ENCODE data around the gene BRINP3.

DNA sequence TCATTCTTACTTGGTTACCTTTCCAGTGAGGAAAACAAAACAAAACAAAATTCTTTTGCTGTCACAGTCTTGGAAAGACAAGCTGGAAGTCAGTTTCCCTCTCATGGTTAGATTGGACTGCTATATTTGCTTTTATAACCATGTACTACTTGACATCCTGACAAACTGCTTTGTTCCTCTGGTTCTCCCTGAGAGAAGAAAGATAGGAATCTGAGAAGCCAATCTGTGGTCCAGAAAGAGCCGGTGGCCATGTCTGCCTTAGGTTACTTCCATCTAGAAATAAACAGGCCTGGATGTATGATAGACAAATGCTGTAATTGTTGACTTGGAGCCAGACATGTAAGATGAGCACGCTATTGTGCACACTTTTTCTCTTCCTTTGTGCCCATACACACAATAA is 330.0 kb downstream of the BRINP3 start:
- TF ChIP-seq, protein P1, sequence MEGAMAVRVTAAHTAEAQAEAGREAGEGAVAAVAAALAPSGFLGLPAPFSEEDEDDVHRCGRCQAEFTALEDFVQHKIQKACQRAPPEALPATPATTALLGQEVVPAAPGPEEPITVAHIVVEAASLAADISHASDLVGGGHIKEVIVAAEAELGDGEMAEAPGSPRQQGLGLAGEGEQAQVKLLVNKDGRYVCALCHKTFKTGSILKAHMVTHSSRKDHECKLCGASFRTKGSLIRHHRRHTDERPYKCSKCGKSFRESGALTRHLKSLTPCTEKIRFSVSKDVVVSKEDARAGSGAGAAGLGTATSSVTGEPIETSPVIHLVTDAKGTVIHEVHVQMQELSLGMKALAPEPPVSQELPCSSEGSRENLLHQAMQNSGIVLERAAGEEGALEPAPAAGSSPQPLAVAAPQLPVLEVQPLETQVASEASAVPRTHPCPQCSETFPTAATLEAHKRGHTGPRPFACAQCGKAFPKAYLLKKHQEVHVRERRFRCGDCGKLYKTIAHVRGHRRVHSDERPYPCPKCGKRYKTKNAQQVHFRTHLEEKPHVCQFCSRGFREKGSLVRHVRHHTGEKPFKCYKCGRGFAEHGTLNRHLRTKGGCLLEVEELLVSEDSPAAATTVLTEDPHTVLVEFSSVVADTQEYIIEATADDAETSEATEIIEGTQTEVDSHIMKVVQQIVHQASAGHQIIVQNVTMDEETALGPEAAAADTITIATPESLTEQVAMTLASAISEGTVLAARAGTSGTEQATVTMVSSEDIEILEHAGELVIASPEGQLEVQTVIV (CRISPR knock-in tag; IDR thresholded peaks at IDR 0.05; ENCODE audit: borderline replicate concordance) = no peak
- TF ChIP-seq NCOA4 (IDR thresholded peaks at IDR 0.05; ENCODE audit: partially characterized antibody) (no peak), ZBTB17 (CRISPR knock-in tag; IDR thresholded peaks at IDR 0.05) (no peak), U2AF2 (optimal IDR thresholded peaks at IDR 0.05; ENCODE audit: low read depth, low read length) (no peak), POLR2AphosphoS5 (IDR thresholded peaks at IDR 0.05; ENCODE audit: control insufficient read depth, insufficient read depth, low read depth, low read length) (no peak), NONO (IDR thresholded peaks at IDR 0.05; ENCODE audit: low read depth in 2 of 2, low read length in 1 of 2) (no peak), ARNT (IDR thresholded peaks at IDR 0.05) (no peak), EZH2 (IDR thresholded peaks at IDR 0.05; ENCODE audit: borderline replicate concordance, low read depth, low read length) (no peak), HDAC2 (IDR thresholded peaks at IDR 0.05) (no peak)
- TF ChIP-seq, protein P2, sequence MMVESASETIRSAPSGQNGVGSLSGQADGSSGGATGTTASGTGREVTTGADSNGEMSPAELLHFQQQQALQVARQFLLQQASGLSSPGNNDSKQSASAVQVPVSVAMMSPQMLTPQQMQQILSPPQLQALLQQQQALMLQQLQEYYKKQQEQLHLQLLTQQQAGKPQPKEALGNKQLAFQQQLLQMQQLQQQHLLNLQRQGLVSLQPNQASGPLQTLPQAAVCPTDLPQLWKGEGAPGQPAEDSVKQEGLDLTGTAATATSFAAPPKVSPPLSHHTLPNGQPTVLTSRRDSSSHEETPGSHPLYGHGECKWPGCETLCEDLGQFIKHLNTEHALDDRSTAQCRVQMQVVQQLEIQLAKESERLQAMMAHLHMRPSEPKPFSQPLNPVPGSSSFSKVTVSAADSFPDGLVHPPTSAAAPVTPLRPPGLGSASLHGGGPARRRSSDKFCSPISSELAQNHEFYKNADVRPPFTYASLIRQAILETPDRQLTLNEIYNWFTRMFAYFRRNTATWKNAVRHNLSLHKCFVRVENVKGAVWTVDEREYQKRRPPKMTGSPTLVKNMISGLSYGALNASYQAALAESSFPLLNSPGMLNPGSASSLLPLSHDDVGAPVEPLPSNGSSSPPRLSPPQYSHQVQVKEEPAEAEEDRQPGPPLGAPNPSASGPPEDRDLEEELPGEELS (CRISPR knock-in tag; IDR thresholded peaks at IDR 0.05; ENCODE audit: borderline replicate concordance) = no peak
- TF ChIP-seq, protein P3, sequence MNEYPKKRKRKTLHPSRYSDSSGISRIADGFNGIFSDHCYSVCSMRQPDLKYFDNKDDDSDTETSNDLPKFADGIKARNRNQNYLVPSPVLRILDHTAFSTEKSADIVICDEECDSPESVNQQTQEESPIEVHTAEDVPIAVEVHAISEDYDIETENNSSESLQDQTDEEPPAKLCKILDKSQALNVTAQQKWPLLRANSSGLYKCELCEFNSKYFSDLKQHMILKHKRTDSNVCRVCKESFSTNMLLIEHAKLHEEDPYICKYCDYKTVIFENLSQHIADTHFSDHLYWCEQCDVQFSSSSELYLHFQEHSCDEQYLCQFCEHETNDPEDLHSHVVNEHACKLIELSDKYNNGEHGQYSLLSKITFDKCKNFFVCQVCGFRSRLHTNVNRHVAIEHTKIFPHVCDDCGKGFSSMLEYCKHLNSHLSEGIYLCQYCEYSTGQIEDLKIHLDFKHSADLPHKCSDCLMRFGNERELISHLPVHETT (CRISPR knock-in tag; conservative IDR thresholded peaks at IDR 0.05 in 1 of 2, IDR thresholded peaks at IDR 0.05 in 1 of 2) = no peak
- TF ChIP-seq, protein P4, sequence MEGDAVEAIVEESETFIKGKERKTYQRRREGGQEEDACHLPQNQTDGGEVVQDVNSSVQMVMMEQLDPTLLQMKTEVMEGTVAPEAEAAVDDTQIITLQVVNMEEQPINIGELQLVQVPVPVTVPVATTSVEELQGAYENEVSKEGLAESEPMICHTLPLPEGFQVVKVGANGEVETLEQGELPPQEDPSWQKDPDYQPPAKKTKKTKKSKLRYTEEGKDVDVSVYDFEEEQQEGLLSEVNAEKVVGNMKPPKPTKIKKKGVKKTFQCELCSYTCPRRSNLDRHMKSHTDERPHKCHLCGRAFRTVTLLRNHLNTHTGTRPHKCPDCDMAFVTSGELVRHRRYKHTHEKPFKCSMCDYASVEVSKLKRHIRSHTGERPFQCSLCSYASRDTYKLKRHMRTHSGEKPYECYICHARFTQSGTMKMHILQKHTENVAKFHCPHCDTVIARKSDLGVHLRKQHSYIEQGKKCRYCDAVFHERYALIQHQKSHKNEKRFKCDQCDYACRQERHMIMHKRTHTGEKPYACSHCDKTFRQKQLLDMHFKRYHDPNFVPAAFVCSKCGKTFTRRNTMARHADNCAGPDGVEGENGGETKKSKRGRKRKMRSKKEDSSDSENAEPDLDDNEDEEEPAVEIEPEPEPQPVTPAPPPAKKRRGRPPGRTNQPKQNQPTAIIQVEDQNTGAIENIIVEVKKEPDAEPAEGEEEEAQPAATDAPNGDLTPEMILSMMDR (IDR thresholded peaks at IDR 0.05 in 2 of 3, conservative IDR thresholded peaks at IDR 0.05 in 1 of 3; ENCODE audit: insufficient read depth in 2 of 3, low read depth in 1 of 3, low read length in 3 of 3) = no peak
- TF ChIP-seq, protein P5, sequence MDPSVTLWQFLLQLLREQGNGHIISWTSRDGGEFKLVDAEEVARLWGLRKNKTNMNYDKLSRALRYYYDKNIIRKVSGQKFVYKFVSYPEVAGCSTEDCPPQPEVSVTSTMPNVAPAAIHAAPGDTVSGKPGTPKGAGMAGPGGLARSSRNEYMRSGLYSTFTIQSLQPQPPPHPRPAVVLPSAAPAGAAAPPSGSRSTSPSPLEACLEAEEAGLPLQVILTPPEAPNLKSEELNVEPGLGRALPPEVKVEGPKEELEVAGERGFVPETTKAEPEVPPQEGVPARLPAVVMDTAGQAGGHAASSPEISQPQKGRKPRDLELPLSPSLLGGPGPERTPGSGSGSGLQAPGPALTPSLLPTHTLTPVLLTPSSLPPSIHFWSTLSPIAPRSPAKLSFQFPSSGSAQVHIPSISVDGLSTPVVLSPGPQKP (CRISPR knock-in tag; IDR thresholded peaks at IDR 0.05) = no peak
- TF ChIP-seq, protein P6, sequence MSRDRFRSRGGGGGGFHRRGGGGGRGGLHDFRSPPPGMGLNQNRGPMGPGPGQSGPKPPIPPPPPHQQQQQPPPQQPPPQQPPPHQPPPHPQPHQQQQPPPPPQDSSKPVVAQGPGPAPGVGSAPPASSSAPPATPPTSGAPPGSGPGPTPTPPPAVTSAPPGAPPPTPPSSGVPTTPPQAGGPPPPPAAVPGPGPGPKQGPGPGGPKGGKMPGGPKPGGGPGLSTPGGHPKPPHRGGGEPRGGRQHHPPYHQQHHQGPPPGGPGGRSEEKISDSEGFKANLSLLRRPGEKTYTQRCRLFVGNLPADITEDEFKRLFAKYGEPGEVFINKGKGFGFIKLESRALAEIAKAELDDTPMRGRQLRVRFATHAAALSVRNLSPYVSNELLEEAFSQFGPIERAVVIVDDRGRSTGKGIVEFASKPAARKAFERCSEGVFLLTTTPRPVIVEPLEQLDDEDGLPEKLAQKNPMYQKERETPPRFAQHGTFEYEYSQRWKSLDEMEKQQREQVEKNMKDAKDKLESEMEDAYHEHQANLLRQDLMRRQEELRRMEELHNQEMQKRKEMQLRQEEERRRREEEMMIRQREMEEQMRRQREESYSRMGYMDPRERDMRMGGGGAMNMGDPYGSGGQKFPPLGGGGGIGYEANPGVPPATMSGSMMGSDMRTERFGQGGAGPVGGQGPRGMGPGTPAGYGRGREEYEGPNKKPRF (IDR thresholded peaks at IDR 0.05; ENCODE audit: low read depth, low read length) = no peak
